ENCODE results near the gene DBN1.
A peak's percentile ranks its signal among the peaks of the same experiment; 100 is the strongest.

Gene DBN1

GRCh38 chr5:177455661-177456590 lies 17.5 kb downstream of the DBN1 start:
- DNase-seq (ENCODE audit: low read depth in 2 of 2), result peak; percentile 98

DNA sequence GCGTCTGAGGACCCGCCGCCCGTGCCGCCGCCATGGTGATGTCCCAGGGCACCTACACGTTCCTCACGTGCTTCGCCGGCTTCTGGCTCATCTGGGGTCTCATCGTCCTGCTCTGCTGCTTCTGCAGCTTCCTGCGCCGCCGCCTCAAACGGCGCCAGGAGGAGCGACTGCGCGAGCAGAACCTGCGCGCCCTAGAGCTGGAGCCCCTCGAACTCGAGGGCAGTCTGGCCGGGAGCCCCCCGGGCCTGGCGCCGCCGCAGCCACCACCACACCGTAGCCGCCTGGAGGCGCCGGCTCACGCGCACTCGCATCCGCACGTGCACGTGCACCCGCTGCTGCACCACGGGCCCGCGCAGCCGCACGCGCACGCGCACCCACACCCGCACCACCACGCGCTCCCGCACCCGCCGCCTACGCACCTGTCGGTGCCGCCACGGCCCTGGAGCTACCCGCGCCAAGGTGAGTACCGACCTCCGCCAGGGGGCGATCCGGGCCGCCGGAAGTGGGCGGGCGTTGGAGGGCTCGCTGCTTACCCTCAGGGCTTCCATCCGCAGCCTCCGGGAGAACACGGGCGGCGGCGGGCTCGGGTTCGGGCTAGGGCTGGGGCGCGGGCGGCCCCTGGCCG lies 18.3 kb downstream of the DBN1 start:
- DNase-seq (ENCODE audit: low read depth in 2 of 2), result peak; percentile 89 to 92

DNA sequence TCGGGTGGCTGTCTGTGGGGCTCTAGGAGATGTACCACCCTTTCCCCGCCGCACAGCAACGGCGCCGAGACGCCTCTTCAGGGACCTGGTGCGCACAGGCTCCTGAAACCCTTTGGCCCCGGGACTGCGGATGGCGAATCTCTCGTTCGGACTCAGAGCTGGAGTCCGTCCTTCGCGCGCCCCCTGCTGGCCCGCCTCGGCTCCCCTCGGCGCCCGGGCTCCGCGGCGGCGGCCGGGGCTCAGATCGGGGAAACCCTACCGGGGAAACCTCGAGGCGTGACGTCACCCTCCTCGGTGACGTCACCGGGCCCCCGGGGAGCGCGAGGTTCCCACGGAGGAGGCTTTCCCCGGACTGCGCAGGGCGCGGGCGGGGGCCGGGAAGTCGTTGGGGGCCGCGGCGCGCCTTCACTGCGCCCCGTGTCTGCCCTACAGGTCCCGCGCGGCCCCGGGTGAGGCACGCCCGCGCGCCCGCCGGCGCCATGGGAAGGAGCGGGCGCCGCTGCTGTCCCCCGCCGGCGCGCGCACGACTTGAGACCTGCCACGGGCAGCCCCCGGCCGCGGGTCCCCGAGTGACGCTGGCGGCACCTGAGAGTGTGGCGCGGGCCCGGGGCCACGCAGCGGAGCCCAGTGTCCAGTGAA lies 18.9 kb downstream of the DBN1 start:
- peak; percentile 93 to 96 for DNase-seq (ENCODE audit: low read depth in 2 of 2)

- no peak for DNase-seq (ENCODE audit: low read depth in 2 of 2)
Observed at GRCh38 chr5:177453852-177454396, 19.5 kb downstream of the DBN1 start.

- DNase-seq (ENCODE audit: low read depth in 2 of 2), result no peak
Observed at GRCh38 chr5:177452688-177453638, 20.5 kb downstream of the DBN1 start.

- DNase-seq (ENCODE audit: low read depth in 2 of 2), result no peak
Observed at GRCh38 chr5:177450667-177451424, 22.6 kb downstream of the DBN1 start.

- no peak for DNase-seq (ENCODE audit: low read depth in 2 of 2)
Observed at GRCh38 chr5:177449140-177450061, 24.0 kb downstream of the DBN1 start.

DNA sequence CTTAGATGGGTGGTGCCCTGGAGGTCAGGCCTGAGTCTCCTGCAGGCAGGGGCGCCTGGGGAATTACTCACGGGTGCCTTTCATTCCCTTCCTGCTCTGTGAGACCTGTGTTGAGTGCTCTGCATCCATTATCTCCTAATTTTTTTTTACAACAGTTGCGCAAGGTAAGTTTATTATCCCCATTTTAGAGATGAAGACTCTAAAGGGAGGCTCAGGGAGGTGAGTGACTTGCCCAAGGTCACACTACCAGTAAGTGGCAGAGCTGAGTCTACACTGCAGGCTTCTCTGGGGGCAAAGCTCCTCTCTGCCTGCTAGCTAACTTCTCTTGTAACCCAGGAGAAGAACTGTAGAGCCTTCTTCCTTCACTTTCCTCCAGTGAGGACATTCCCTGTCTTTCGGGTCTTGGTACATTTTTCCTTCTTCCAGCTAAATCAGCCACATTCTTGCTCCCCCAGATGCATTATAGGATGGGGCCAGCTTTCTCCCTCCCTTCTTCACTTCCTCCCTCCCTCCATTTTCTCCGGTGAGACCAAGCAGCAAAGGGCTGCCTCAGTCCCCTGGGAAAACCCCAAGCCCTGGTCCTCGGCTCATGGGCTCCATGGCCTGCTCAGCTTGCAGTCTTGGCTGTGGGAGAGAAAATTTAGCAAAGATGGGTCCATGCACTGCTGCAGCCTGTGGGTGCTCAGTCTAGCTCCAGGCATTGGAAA lies 25.0 kb downstream of the DBN1 start:
- DNase-seq (ENCODE audit: low read depth in 2 of 2), result no peak

DNA sequence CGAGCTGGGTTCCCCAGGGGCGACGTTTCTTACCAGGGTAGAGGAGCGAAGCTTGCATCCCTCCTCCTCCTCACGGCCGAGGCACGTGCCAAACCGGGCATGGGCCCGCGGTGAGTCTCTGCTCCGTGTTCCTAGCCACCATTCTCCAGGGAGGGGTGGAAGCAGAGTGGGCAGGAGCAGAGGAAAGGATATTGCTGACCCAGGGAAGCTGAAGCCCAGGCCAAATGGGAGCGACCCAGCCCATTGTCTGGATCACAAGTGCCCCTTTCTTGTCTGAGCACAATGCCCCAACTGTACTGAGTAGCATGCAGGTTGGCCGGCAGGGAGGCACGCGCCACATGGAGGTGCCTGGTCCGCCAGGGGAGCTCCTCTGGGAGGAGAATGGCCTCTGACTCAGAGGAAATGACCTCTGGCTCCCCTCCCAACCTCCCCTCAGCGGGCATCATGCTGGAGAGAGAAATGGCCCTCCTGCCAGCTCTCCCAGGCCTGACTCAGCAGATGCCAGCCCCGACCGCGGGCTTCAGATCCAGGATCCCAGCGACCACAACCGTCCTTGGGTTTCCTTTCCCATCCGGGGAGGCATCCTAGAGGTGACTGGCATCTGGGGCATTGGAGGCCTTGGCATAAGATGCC lies 25.7 kb downstream of the DBN1 start:
- no peak for DNase-seq (ENCODE audit: low read depth in 2 of 2)

GRCh38 chr5:177447066-177447610 lies 26.3 kb downstream of the DBN1 start:
- DNase-seq (ENCODE audit: low read depth in 2 of 2), result peak in 1 of 2 donors; percentile 51

- DNase-seq (ENCODE audit: low read depth in 2 of 2), result peak; percentile 58 to 59
Observed at GRCh38 chr5:177446200-177447065, 27.0 kb downstream of the DBN1 start, which contains the start of gene PRR7. Gene PRR7 (plus strand): TSS chr5:177446814. CDS start chr5:177455068, 8,254 bp downstream.

- DNase-seq (ENCODE audit: low read depth in 2 of 2), result no peak
Observed at GRCh38 chr5:177445917-177446199, 27.6 kb downstream of the DBN1 start.

DNA sequence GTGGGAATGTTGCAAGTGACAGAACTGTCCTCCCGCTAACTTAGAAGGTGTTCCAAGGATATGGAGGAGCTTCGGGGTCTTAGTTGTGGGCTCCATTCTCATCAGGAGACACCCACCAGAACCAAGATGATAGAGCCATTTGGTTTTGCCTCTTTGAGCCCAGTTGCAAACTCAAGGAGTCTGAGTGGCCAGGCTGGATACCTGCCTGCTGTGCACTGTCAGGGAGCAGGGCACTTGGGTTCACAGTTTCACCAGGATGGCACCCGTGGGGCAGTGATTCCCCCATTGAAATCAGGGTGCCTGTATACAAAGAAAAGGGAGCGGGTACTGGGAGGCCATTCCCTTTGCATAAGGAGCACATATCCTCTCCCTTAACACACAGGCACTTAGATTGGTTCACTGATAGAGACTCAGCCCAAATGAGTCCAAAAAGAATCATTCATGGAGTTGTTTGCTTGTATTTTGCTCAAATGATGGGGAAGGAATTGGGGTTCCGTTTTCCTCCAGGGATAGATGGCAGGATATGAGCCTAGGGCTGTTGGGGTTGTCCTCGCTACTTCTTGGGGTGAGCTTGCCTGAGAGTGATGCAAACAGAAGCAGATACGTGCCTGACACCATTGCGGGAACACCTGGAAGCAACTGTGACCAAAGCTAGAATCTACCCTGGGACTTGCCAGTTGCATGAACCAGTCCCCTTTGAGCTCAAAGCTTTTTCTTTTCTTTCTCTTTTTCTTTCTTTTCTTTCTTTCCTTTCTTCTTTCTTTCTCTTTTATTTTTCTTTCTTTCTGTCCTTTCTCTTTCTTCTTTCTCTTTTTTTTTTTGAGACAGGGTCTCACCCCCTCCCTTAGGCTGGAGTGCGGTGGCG lies 28.1 kb downstream of the DBN1 start:
- no peak for DNase-seq (ENCODE audit: low read depth in 2 of 2)

DNA sequence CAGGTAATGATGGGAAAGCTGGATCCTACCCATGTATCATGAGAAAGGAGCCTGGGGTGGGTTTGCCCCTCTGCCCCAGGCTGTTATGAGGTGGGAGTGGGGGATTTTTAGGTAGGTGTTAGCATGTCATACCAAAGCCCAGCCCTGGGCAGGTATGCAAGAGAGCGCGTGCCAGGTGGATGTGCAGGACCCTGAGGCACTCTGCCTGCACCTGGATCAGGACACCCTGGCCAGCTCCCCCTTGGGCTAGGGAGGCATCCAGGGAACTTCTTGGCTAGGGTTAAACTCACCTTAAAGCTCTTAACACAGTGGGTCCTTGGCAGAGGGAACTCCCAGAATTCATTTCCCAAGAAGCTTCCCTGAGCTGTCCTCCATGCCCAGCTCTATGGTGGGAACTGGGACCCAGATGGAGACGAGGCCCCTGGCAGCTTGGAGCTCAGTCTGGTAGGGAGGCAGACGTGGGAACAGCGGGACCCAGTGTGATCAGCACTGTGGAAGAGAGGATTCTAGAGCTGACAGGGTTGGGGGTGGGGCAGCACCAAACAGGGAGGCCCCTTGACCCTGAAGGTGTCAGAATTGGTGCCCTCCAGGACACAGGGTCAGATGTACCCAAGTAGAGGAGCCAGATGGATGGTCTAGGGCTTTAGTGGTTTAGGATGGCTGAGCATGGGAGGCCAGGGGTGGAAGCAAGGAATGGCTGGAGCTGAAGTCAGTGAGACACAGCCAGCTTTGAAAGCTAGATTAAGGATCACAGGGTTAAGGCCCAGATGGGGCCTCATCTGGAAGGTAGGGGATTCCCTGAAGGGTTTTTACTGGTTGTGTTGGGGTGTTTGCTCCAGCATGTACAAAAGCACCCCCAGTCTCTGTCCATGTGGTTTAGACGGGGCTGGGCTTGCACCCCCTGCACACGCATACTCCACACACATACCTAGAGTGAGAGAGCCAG lies 29.1 kb downstream of the DBN1 start:
- no peak for DNase-seq (ENCODE audit: low read depth in 2 of 2)

All from stimulated activated CD8-positive, alpha-beta memory T cell treated with anti-CD3 and anti-CD28 coated beads, Interleukin-2, amount 100 ng/mL, for 48 hours (primary cell).